GM19328 (cell line): ENCODE measurements around the gene HSD3B2.

ENCODE experiments used
- ATAC-seq: cut with Tn5 transposase; IDR thresholded peaks from one replicate; pipeline ENCODE4 v1.9.1; 2021; ENCODE audit warnings: mild to moderate bottlenecking, moderate library complexity; ENCODE audit not compliant: unreplicated experiment

The HSD3B2 gene

DNA sequence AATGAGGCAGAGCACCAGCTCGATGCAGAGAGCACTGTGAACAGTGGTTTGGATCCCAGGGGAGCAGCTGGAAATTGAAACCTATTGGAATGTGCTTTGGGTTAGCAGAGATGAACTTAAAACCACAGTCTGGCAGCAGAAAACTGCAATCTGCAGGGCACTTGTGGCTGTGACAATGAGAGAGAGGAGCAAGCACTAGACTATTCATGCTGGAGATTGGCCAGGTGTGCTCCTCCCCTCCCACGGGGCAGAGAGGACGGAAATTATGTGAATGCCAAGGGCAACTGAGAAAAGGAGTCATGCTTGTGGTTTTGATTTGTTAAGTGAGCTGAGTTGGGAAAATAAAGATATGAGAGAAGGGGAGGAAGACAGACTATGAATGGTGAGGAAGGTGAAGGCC, 38.1 kb downstream of the HSD3B2 start:
- no peak for ATAC-seq

DNA sequence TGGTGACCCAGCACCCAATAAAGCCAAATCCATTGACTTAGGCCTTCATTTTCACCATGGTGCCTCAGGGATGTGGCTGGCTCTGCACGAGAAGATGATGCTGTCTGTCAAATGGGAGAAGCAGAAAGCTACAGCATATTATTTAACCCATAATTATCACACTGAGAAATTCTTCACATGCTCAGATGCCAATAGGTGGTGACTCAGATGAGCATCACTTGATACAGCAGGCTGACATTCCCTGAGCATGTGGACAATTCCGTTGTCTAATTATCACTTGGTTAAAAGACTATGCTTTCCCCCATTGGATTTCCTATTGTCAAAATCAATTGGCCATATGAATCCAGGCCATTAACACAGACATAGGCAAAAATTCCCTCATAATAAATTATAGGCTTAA, 48.0 kb downstream of the HSD3B2 start:
- ATAC-seq: no peak

GRCh38 chr1:119463569-119463968, 48.6 kb downstream of the HSD3B2 start:
- no peak for ATAC-seq

- no peak for ATAC-seq
These were observed 51.5 kb downstream of the HSD3B2 start for GRCh38 chr1:119466445-119466844.

- ATAC-seq: no peak
These were observed 52.3 kb downstream of the HSD3B2 start for GRCh38 chr1:119467219-119467618.

DNA sequence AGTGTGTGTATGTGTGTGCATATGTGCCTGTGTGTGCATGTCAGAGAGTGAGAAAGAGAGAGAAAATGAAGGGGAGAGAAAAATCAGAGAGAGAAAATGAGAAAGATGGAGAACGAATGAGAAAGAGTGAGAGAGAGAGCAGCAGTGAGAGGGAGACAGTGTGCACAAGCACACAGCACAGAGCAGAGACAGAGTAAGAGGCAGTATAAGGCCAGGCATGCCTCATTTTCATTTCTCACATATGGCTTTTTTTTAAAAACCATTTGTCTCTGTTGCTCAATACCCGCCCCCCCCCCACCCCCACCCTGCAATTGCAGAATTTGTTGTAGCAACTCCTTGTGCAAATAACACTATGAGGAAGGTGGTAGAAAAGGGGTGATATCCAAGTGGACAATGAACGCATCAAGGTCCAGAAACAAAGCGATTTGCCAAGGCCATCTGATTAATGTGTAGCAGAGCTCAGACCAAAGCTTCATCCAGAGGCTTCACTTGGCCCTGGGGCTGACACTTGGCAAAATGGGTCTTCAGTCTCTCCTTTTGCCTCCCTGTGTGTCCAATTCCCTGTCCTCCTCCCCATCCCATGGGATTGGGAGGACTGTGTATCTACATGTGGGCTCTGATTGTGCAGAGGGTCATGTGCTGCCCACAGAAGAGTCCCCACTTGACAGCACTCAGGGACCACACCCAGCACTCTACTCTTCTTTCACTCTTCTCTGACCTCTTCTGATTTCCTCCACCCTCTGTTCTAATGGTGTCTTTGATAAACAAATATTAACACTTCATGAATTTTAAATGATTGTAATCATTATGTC, 53.1 kb downstream of the HSD3B2 start:
- no peak for ATAC-seq

DNA sequence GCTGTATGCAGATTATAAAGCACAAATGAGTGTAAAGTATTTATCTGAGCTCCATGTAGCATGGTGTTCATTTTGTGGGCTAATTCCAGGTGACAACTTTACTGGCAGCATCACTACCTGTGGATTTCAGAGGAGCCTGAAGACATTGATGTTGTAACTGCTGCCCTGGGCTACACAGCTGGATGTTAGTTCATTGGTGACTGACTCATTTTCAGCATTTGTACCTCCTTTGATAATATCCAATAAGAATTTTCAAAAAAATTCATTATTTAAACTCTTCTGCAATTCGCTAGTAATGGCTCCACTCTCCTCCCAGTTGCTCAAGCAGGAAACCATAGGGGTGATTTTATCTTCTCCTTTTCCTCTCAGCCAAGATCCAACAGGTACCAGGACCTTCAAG, 54.8 kb downstream of the HSD3B2 start:
- ATAC-seq: no peak

- ATAC-seq: no peak
These were observed 55.4 kb downstream of the HSD3B2 start for GRCh38 chr1:119470377-119470776.

- no peak for ATAC-seq
These were observed 56.0 kb downstream of the HSD3B2 start for GRCh38 chr1:119470958-119471357.

- ATAC-seq: no peak
These were observed 56.6 kb downstream of the HSD3B2 start for GRCh38 chr1:119471566-119471965.

- no peak for ATAC-seq
These were observed 57.3 kb downstream of the HSD3B2 start for GRCh38 chr1:119472080-119472818.
